ENCODE data around the gene TXNRD2.

DNA sequence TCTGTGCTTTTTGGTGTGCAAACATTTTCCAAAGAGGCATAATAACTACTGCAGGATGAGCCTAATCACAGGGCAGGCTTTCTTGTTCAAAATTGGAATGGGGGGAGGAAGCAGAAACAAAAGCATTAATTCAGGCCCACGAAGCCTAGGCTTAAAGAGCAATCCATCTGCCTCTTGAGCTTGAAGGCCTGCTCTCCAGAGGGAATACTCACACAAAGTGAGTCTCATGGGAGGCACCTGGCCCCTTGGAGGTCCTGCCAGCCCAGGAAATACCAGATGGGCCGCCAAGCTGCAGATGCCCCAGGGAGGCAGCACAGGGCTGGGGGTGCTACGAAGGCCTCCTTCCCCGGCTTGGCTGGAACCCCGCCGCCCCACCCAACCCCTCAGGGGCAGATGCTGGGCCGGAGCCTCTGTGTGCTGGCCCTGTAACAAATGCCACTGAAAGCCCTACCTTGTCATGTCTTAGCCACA lies 39.3 kb downstream of the TXNRD2 start:
- TF ChIP-seq, protein P1, sequence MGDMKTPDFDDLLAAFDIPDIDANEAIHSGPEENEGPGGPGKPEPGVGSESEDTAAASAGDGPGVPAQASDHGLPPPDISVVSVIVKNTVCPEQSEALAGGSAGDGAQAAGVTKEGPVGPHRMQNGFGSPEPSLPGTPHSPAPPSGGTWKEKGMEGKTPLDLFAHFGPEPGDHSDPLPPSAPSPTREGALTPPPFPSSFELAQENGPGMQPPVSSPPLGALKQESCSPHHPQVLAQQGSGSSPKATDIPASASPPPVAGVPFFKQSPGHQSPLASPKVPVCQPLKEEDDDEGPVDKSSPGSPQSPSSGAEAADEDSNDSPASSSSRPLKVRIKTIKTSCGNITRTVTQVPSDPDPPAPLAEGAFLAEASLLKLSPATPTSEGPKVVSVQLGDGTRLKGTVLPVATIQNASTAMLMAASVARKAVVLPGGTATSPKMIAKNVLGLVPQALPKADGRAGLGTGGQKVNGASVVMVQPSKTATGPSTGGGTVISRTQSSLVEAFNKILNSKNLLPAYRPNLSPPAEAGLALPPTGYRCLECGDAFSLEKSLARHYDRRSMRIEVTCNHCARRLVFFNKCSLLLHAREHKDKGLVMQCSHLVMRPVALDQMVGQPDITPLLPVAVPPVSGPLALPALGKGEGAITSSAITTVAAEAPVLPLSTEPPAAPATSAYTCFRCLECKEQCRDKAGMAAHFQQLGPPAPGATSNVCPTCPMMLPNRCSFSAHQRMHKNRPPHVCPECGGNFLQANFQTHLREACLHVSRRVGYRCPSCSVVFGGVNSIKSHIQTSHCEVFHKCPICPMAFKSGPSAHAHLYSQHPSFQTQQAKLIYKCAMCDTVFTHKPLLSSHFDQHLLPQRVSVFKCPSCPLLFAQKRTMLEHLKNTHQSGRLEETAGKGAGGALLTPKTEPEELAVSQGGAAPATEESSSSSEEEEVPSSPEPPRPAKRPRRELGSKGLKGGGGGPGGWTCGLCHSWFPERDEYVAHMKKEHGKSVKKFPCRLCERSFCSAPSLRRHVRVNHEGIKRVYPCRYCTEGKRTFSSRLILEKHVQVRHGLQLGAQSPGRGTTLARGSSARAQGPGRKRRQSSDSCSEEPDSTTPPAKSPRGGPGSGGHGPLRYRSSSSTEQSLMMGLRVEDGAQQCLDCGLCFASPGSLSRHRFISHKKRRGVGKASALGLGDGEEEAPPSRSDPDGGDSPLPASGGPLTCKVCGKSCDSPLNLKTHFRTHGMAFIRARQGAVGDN (IDR thresholded peaks at IDR 0.05): no peak
- no peak for TF ChIP-seq NBN (IDR thresholded peaks at IDR 0.05)
- TF ChIP-seq, protein P2, sequence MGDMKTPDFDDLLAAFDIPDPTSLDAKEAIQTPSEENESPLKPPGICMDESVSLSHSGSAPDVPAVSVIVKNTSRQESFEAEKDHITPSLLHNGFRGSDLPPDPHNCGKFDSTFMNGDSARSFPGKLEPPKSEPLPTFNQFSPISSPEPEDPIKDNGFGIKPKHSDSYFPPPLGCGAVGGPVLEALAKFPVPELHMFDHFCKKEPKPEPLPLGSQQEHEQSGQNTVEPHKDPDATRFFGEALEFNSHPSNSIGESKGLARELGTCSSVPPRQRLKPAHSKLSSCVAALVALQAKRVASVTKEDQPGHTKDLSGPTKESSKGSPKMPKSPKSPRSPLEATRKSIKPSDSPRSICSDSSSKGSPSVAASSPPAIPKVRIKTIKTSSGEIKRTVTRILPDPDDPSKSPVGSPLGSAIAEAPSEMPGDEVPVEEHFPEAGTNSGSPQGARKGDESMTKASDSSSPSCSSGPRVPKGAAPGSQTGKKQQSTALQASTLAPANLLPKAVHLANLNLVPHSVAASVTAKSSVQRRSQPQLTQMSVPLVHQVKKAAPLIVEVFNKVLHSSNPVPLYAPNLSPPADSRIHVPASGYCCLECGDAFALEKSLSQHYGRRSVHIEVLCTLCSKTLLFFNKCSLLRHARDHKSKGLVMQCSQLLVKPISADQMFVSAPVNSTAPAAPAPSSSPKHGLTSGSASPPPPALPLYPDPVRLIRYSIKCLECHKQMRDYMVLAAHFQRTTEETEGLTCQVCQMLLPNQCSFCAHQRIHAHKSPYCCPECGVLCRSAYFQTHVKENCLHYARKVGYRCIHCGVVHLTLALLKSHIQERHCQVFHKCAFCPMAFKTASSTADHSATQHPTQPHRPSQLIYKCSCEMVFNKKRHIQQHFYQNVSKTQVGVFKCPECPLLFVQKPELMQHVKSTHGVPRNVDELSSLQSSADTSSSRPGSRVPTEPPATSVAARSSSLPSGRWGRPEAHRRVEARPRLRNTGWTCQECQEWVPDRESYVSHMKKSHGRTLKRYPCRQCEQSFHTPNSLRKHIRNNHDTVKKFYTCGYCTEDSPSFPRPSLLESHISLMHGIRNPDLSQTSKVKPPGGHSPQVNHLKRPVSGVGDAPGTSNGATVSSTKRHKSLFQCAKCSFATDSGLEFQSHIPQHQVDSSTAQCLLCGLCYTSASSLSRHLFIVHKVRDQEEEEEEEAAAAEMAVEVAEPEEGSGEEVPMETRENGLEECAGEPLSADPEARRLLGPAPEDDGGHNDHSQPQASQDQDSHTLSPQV (IDR thresholded peaks at IDR 0.05): no peak
- no peak for TF ChIP-seq CBX5 (IDR thresholded peaks at IDR 0.05; ENCODE audit: low read depth)
- TF ChIP-seq, protein P3, sequence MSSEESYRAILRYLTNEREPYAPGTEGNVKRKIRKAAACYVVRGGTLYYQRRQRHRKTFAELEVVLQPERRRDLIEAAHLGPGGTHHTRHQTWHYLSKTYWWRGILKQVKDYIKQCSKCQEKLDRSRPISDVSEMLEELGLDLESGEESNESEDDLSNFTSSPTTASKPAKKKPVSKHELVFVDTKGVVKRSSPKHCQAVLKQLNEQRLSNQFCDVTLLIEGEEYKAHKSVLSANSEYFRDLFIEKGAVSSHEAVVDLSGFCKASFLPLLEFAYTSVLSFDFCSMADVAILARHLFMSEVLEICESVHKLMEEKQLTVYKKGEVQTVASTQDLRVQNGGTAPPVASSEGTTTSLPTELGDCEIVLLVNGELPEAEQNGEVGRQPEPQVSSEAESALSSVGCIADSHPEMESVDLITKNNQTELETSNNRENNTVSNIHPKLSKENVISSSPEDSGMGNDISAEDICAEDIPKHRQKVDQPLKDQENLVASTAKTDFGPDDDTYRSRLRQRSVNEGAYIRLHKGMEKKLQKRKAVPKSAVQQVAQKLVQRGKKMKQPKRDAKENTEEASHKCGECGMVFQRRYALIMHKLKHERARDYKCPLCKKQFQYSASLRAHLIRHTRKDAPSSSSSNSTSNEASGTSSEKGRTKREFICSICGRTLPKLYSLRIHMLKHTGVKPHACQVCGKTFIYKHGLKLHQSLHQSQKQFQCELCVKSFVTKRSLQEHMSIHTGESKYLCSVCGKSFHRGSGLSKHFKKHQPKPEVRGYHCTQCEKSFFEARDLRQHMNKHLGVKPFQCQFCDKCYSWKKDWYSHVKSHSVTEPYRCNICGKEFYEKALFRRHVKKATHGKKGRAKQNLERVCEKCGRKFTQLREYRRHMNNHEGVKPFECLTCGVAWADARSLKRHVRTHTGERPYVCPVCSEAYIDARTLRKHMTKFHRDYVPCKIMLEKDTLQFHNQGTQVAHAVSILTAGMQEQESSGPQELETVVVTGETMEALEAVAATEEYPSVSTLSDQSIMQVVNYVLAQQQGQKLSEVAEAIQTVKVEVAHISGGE (CRISPR knock-in tag; IDR thresholded peaks at IDR 0.05): no peak
- TF ChIP-seq, protein P4, sequence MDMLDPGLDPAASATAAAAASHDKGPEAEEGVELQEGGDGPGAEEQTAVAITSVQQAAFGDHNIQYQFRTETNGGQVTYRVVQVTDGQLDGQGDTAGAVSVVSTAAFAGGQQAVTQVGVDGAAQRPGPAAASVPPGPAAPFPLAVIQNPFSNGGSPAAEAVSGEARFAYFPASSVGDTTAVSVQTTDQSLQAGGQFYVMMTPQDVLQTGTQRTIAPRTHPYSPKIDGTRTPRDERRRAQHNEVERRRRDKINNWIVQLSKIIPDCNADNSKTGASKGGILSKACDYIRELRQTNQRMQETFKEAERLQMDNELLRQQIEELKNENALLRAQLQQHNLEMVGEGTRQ (IDR thresholded peaks at IDR 0.05; ENCODE audit: borderline replicate concordance, low read depth, low read length): no peak
- TF ChIP-seq EZH2 (IDR thresholded peaks at IDR 0.05; ENCODE audit: borderline replicate concordance, control insufficient read depth, low read depth, low read length): no peak
- TF ChIP-seq RAD51 (IDR thresholded peaks at IDR 0.05): no peak
- no peak for TF ChIP-seq DPF2 (IDR thresholded peaks at IDR 0.05)
- TF ChIP-seq CEBPB (IDR thresholded peaks at IDR 0.05; ENCODE audit: borderline replicate concordance in 1 of 2, low read depth in 2 of 2, low read length in 2 of 2): no peak
- TF ChIP-seq CREM (IDR thresholded peaks at IDR 0.05; ENCODE audit: low read depth): no peak
- TF ChIP-seq, protein P5, sequence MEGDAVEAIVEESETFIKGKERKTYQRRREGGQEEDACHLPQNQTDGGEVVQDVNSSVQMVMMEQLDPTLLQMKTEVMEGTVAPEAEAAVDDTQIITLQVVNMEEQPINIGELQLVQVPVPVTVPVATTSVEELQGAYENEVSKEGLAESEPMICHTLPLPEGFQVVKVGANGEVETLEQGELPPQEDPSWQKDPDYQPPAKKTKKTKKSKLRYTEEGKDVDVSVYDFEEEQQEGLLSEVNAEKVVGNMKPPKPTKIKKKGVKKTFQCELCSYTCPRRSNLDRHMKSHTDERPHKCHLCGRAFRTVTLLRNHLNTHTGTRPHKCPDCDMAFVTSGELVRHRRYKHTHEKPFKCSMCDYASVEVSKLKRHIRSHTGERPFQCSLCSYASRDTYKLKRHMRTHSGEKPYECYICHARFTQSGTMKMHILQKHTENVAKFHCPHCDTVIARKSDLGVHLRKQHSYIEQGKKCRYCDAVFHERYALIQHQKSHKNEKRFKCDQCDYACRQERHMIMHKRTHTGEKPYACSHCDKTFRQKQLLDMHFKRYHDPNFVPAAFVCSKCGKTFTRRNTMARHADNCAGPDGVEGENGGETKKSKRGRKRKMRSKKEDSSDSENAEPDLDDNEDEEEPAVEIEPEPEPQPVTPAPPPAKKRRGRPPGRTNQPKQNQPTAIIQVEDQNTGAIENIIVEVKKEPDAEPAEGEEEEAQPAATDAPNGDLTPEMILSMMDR (IDR thresholded peaks at IDR 0.05 in 2 of 3, conservative IDR thresholded peaks at IDR 0.05 in 1 of 3; ENCODE audit: control insufficient read depth in 2 of 3, extremely low read depth in 1 of 3, insufficient read depth in 1 of 3, low read depth in 3 of 3, low read length in 3 of 3): no peak
